22Rv1 (cell line): ENCODE results near the gene ZBTB7C.

ENCODE experiments used
- CTCF ChIP-seq: fragments of 450-650 bp; IDR thresholded peaks from 2 replicates; pipeline ENCODE4 v1.5.1; 2017; ENCODE audit warnings: mild to moderate bottlenecking
- ZFX ChIP-seq: fragments of 450-650 bp; IDR thresholded peaks from 2 replicates; pipeline ENCODE4 v1.6.1; 2017; ENCODE audit warnings: antibody characterized with exemption, borderline replicate concordance

- no peak for TF ChIP-seq CTCF
- no peak for TF ChIP-seq ZFX
Observed at GRCh38 chr18:48035556-48035860, 373.7 kb downstream of the ZBTB7C start.
